EL (cell line): ENCODE data around the gene TEX54.
A peak's percentile ranks its signal among the peaks of the same experiment; 100 is the strongest.
"Not testable (repeated sequence)": the region's sequence is repeated elsewhere in the genome, so short reads cannot be mapped to it uniquely, and the experiment has no call there.

ENCODE experiments used
- DNase-seq: peaks from one replicate; pipeline ENCODE4 v3.0.0-alpha.2; 2016

TEX54 gene

GRCh38 chr11:62830904-62831519 lies 1.6 kb downstream of the TEX54 start:
- no peak for DNase-seq

GRCh38 chr11:62828130-62828529 lies 4.5 kb downstream of the TEX54 start:
- DNase-seq: not testable (repeated sequence)

- no peak for DNase-seq
Measured at GRCh38 chr11:62823677-62824076, 9.0 kb downstream of the TEX54 start.

- no peak for DNase-seq
Measured at GRCh38 chr11:62817129-62817528, 15.5 kb downstream of the TEX54 start.

- no peak for DNase-seq
Measured at GRCh38 chr11:62816557-62816956, 16.1 kb downstream of the TEX54 start.

- DNase-seq: no peak
Measured at GRCh38 chr11:62811659-62812058, 21.0 kb downstream of the TEX54 start.

- no peak for DNase-seq
Measured at GRCh38 chr11:62810748-62811147, 21.9 kb downstream of the TEX54 start.

- DNase-seq: peak; percentile 43
Measured at GRCh38 chr11:62806611-62807121, 26.0 kb downstream of the TEX54 start.

- peak; percentile 35 for DNase-seq
Measured at GRCh38 chr11:62805961-62806441, 26.6 kb downstream of the TEX54 start.

GRCh38 chr11:62805076-62805892 lies 27.4 kb downstream of the TEX54 start, which contains the start of gene NXF1:
Gene NXF1 (minus strand): TSS chr11:62805440. CDS start chr11:62805356, 84 bp downstream.
- DNase-seq: peak; percentile 94

GRCh38 chr11:62804310-62805075 lies 28.1 kb downstream of the TEX54 start:
- peak; percentile 47 for DNase-seq

GRCh38 chr11:62801071-62801470 lies 31.6 kb downstream of the TEX54 start:
- no peak for DNase-seq

- DNase-seq: no peak
Measured at GRCh38 chr11:62799486-62799885, 33.2 kb downstream of the TEX54 start.

GRCh38 chr11:62796281-62796680 lies 36.4 kb downstream of the TEX54 start:
- no peak for DNase-seq

GRCh38 chr11:62794201-62794775 lies 38.4 kb downstream of the TEX54 start:
- peak; percentile 53 for DNase-seq

GRCh38 chr11:62792202-62792575 lies 40.5 kb downstream of the TEX54 start:
- no peak for DNase-seq

- DNase-seq: peak; percentile 84
Measured at GRCh38 chr11:62791501-62792201, 41.0 kb downstream of the TEX54 start, which contains the start of gene TMEM223. Gene TMEM223 (minus strand): TSS chr11:62792006. CDS start chr11:62791994, 12 bp downstream.

GRCh38 chr11:62789576-62789975 lies 43.1 kb downstream of the TEX54 start:
- DNase-seq: no peak

GRCh38 chr11:62788991-62789390 lies 43.6 kb downstream of the TEX54 start:
- DNase-seq: no peak

- DNase-seq: peak; percentile 99
Measured at GRCh38 chr11:62787005-62787759, 45.5 kb downstream of the TEX54 start, which contains the start of gene TMEM179B. Gene TMEM179B (plus strand): TSS chr11:62787402. CDS start chr11:62787432, 30 bp downstream.
